Duodenal mucosa (tissue), 2 donors: Measurements from ENCODE around the gene MRPS34.
A peak's percentile ranks its signal among the peaks of the same experiment; 100 is the strongest.

Source experiments
- H3K27ac ChIP-seq: one replicate; pipeline ENCODE4 v1.7.0; 2013; ENCODE audit warnings: low read depth, low read length
- H3K27me3 ChIP-seq, 2 donors: one replicate each; pipeline ENCODE4 v1.7.0; 2013; ENCODE audit warnings: low read length in 2 of 2, control low read depth in 1 of 2; ENCODE audit not compliant: insufficient read depth in 2 of 2, control insufficient read depth in 1 of 2
- H3K36me3 ChIP-seq, 2 donors: one replicate each; pipeline ENCODE4 v1.7.0; 2013; ENCODE audit warnings: low read length in 2 of 2, control low read depth in 1 of 2; ENCODE audit not compliant: insufficient read depth in 2 of 2, control insufficient read depth in 1 of 2
- H3K4me1 ChIP-seq, 2 donors: one replicate each; pipeline ENCODE4 v1.7.0; 2013; ENCODE audit warnings: low read length in 2 of 2, control low read depth in 1 of 2; ENCODE audit not compliant: insufficient read depth in 2 of 2, control insufficient read depth in 1 of 2
- H3K4me3 ChIP-seq, 2 donors: one replicate each; pipeline ENCODE4 v1.7.0; 2013; ENCODE audit warnings: low read length in 2 of 2, low read depth in 1 of 2
- H3K9ac ChIP-seq, 2 donors: one replicate each; pipeline ENCODE4 v1.7.0; 2013; ENCODE audit warnings: low read length in 2 of 2, low read depth in 1 of 2
- H3K9me3 ChIP-seq, 2 donors: one replicate each; pipeline ENCODE4 v1.7.0; 2013; ENCODE audit warnings: low read length in 2 of 2, control low read depth in 1 of 2; ENCODE audit not compliant: control insufficient read depth in 1 of 2

MRPS34 gene

GRCh38 chr16:1772908-1773702 lies at the start of gene MRPS34:
Gene MRPS34 (minus strand): TSS chr16:1773134. CDS start chr16:1773119, 15 bp downstream.
- peak within 1 kb of the TSS; percentile 80 for H3K27ac ChIP-seq
- H3K36me3 ChIP-seq, result peaks cover 7 to 38% of the 10 kb centered on the region in 2 donors
- peaks cover 12 to 31% of the 10 kb centered on the region in 2 donors for H3K4me1 ChIP-seq
- H3K9ac ChIP-seq, result peak within 1 kb of the TSS; percentile 50 to 75
- peak within 1 kb of the TSS; percentile 77 to 91 for H3K4me3 ChIP-seq
- no peaks in the 10 kb centered on the region for H3K9me3 ChIP-seq
- no peaks in the 10 kb centered on the region for H3K27me3 ChIP-seq

GRCh38 chr16:1821861-1822611 lies 49.1 kb upstream of the MRPS34 start:
- Histone ChIP-seq H3K9ac (no peak overlapping the region), H3K4me3 (no peak overlapping the region), H3K9me3 (no peaks in the 10 kb centered on the region), H3K27ac (no peak overlapping the region), H3K27me3 (no peaks in the 10 kb centered on the region), H3K36me3 (peaks cover 11 to 53% of the 10 kb centered on the region in 2 donors), H3K4me1 (peaks cover 8 to 21% of the 10 kb centered on the region in 2 donors)

GRCh38 chr16:1820946-1821290 lies 48.0 kb upstream of the MRPS34 start:
- Histone ChIP-seq H3K36me3 (peaks cover 18 to 62% of the 10 kb centered on the region in 2 donors), H3K9ac (no peak overlapping the region), H3K27ac (no peak overlapping the region), H3K4me1 (peaks cover 8 to 21% of the 10 kb centered on the region in 2 donors), H3K27me3 (no peaks in the 10 kb centered on the region), H3K9me3 (no peaks in the 10 kb centered on the region), H3K4me3 (no peak overlapping the region)

- Histone ChIP-seq H3K36me3 (peaks cover 20 to 65% of the 10 kb centered on the region in 2 donors), H3K4me3 (no peak overlapping the region), H3K4me1 (peaks cover 3 to 15% of the 10 kb centered on the region in 2 donors), H3K9me3 (no peaks in the 10 kb centered on the region), H3K27me3 (no peaks in the 10 kb centered on the region), H3K9ac (no peak overlapping the region), H3K27ac (no peak overlapping the region)
Measured at GRCh38 chr16:1820096-1820945, 47.4 kb upstream of the MRPS34 start.

GRCh38 chr16:1819611-1820010 lies 46.7 kb upstream of the MRPS34 start:
- no peaks in the 10 kb centered on the region for H3K9me3 ChIP-seq
- peaks cover 0 to 8% of the 10 kb centered on the region in 2 donors for H3K4me1 ChIP-seq
- no peak overlapping the region for H3K9ac ChIP-seq
- H3K36me3 ChIP-seq, result peaks cover 25 to 70% of the 10 kb centered on the region in 2 donors
- H3K4me3 ChIP-seq, result no peak overlapping the region
- H3K27me3 ChIP-seq, result no peaks in the 10 kb centered on the region
- no peak overlapping the region for H3K27ac ChIP-seq

GRCh38 chr16:1818873-1819525 lies 46.1 kb upstream of the MRPS34 start:
- Histone ChIP-seq H3K27me3 (no peaks in the 10 kb centered on the region), H3K27ac (no peak overlapping the region), H3K9ac (no peak overlapping the region), H3K4me1 (peaks cover 0 to 2% of the 10 kb centered on the region in 2 donors), H3K9me3 (no peaks in the 10 kb centered on the region), H3K36me3 (peaks cover 25 to 70% of the 10 kb centered on the region in 2 donors), H3K4me3 (no peak overlapping the region)

- no peaks in the 10 kb centered on the region for H3K9me3 ChIP-seq
- H3K9ac ChIP-seq, result no peak overlapping the region
- no peaks in the 10 kb centered on the region for H3K27me3 ChIP-seq
- H3K4me1 ChIP-seq, result no peaks in the 10 kb centered on the region
- peaks cover 25 to 73% of the 10 kb centered on the region in 2 donors for H3K36me3 ChIP-seq
- H3K4me3 ChIP-seq, result no peak overlapping the region
- H3K27ac ChIP-seq, result no peak overlapping the region
Measured at GRCh38 chr16:1818204-1818872, 45.4 kb upstream of the MRPS34 start.

- no peak overlapping the region for H3K9ac ChIP-seq
- no peak overlapping the region for H3K27ac ChIP-seq
- H3K9me3 ChIP-seq, result no peaks in the 10 kb centered on the region
- H3K4me3 ChIP-seq, result no peak overlapping the region
- peaks cover 25 to 72% of the 10 kb centered on the region in 2 donors for H3K36me3 ChIP-seq
- H3K4me1 ChIP-seq, result peaks cover 0 to 4% of the 10 kb centered on the region in 2 donors
- no peaks in the 10 kb centered on the region for H3K27me3 ChIP-seq
Measured at GRCh38 chr16:1817716-1818115, 44.8 kb upstream of the MRPS34 start.

- peaks cover 23 to 67% of the 10 kb centered on the region in 2 donors for H3K36me3 ChIP-seq
- H3K27me3 ChIP-seq, result no peaks in the 10 kb centered on the region
- H3K27ac ChIP-seq, result no peak overlapping the region
- no peak overlapping the region for H3K9ac ChIP-seq
- H3K4me3 ChIP-seq, result no peak overlapping the region
- H3K4me1 ChIP-seq, result peaks cover 0 to 5% of the 10 kb centered on the region in 2 donors
- H3K9me3 ChIP-seq, result no peaks in the 10 kb centered on the region
Measured at GRCh38 chr16:1817276-1817589, 44.3 kb upstream of the MRPS34 start.
